Tibial nerve (tissue), 4 donors: Measurements from ENCODE around the gene CPNE4. TPM values are rescaled to one million over a fixed set of nuclear protein-coding genes. Genes with fewer than 3 reads are reported as not detected.

ENCODE experiments used
- DNase-seq, 2 donors: peaks; one replicate each; pipeline ENCODE4 v3.0.0-alpha.2; 2019; ENCODE audit warnings: low spot score in 2 of 2
- H3K27ac ChIP-seq, 4 donors: fragments of 200-600 bp; sonication (generic) in 3 of 4; one replicate each; pipeline ENCODE4 v1.5.1; 2017 to 2019; ENCODE audit warnings: mild to moderate bottlenecking in 1 of 4
- H3K27me3 ChIP-seq, 2 donors: fragments of 200-600 bp; sonication (generic) in 1 of 2; one replicate each; pipeline versions ENCODE4 v1.5.1 to v1.6.0; 2017 to 2019
- H3K36me3 ChIP-seq, 3 donors: fragments of 200-600 bp; sonication (generic); one replicate each; pipeline ENCODE4 v1.5.1; 2018 to 2019
- H3K4me1 ChIP-seq, 4 donors: fragments of 200-600 bp; sonication (generic) in 3 of 4; one replicate each; pipeline ENCODE4 v1.5.1; 2017 to 2019
- H3K4me3 ChIP-seq, 4 donors: fragments of 200-600 bp; sonication (generic) in 3 of 4; one replicate each; pipeline ENCODE4 v1.5.1; 2017 to 2019; ENCODE audit warnings: mild to moderate bottlenecking in 1 of 4, moderate library complexity in 1 of 4
- H3K9me3 ChIP-seq, 4 donors: fragments of 200-600 bp; sonication (generic) in 3 of 4; one replicate each; pipeline ENCODE4 v1.5.1; 2017 to 2019
- CTCF ChIP-seq, 5 experiments: fragments of 200-600 bp in 3 of 5; fragments of 450-650 bp in 2 of 5; sonication (generic) in 3 of 5; IDR thresholded peaks; one replicate each; pipeline ENCODE4 v1.5.1; 2016 to 2019; ENCODE audit warnings: antibody characterized with exemption in 5 of 5, mild to moderate bottlenecking in 3 of 5, moderate library complexity in 2 of 5
- EP300 ChIP-seq, 2 donors: sonication (generic); formaldehyde crosslinking; IDR thresholded peaks; one replicate each; pipeline ENCODE4 v1.6.1; 2017; ENCODE audit warnings: antibody characterized with exemption in 2 of 2, mild to moderate bottlenecking in 1 of 2
- POLR2A ChIP-seq, 2 donors: fragments of 450-650 bp; IDR thresholded peaks; one replicate each; pipeline ENCODE4 v1.6.1; 2017; ENCODE audit warnings: antibody characterized with exemption in 2 of 2, mild to moderate bottlenecking in 2 of 2, moderate library complexity in 2 of 2
- WGBS, 2 donors: methylation state at CpG; one replicate each; pipeline ENCODE4 v1.1.5; 2018; 5-methylcytosine and 5-hydroxymethylcytosine counted together
- total RNA-seq, 4 donors: library from RNA; depleted of rRNA; stranded (reverse); fragments of >200 nt; gene quantifications; one replicate each; pipeline ENCODE4 v1.1.0, GENCODE V29; 2016

Gene CPNE4
- total RNA-seq, 4 donors from 2014 or later: 0.20 TPM; not detected in 3

- H3K36me3 ChIP-seq: no peaks in the 10 kb centered on the region
- no peak for TF ChIP-seq POLR2A (IDR thresholded peaks at IDR 0.05)
- TF ChIP-seq CTCF (IDR thresholded peaks at IDR 0.05): no peak
- no peak for TF ChIP-seq EP300 (IDR thresholded peaks at IDR 0.05)
- 0% methylated on average over 1 of the region's 1 CpG for WGBS, 2 donors
- H3K4me3 ChIP-seq: no peak overlapping the region
- DNase-seq: no peak
- H3K27me3 ChIP-seq: no peaks in the 10 kb centered on the region
- H3K4me1 ChIP-seq: no peaks in the 10 kb centered on the region
- H3K27ac ChIP-seq: no peak overlapping the region
- no peaks in the 10 kb centered on the region for H3K9me3 ChIP-seq
Measured at GRCh38 chr3:132007617-132008016, 27.2 kb downstream of the CPNE4 start.

GRCh38 chr3:132006605-132007204, 28.1 kb downstream of the CPNE4 start:
- Histone ChIP-seq H3K27ac (no peak overlapping the region), H3K4me1 (no peaks in the 10 kb centered on the region), H3K36me3 (no peaks in the 10 kb centered on the region), H3K27me3 (no peaks in the 10 kb centered on the region), H3K9me3 (no peaks in the 10 kb centered on the region), H3K4me3 (no peak overlapping the region)
- TF ChIP-seq EP300 (IDR thresholded peaks at IDR 0.05) (no peak), CTCF (IDR thresholded peaks at IDR 0.05) (peak in 1 of 5 experiments; percentile 26)
- peak in 1 of 2 donors; percentile 16 for DNase-seq
- 29 to 30% methylated on average over 3 of the region's 3 CpGs for WGBS, 2 donors

GRCh38 chr3:132004571-132004970, 30.2 kb downstream of the CPNE4 start:
- Histone ChIP-seq H3K27me3 (no peaks in the 10 kb centered on the region), H3K9me3 (no peaks in the 10 kb centered on the region), H3K4me1 (no peaks in the 10 kb centered on the region), H3K27ac (no peak overlapping the region), H3K36me3 (no peaks in the 10 kb centered on the region), H3K4me3 (no peak overlapping the region)
- no peak for DNase-seq
- TF ChIP-seq CTCF (IDR thresholded peaks at IDR 0.05) (no peak), EP300 (IDR thresholded peaks at IDR 0.05) (no peak), POLR2A (IDR thresholded peaks at IDR 0.05) (no peak)
- WGBS, 2 donors: 39 to 42% methylated on average over 2 of the region's 2 CpGs

- no peak overlapping the region for H3K27ac ChIP-seq
- no peaks in the 10 kb centered on the region for H3K36me3 ChIP-seq
- no peak for TF ChIP-seq CTCF (IDR thresholded peaks at IDR 0.05)
- no peak for TF ChIP-seq POLR2A (IDR thresholded peaks at IDR 0.05)
- no peak for TF ChIP-seq EP300 (IDR thresholded peaks at IDR 0.05)
- H3K9me3 ChIP-seq: no peaks in the 10 kb centered on the region
- H3K4me3 ChIP-seq: no peak overlapping the region
- DNase-seq: no peak
- 81 to 93% methylated on average over 1 of the region's 1 CpG for WGBS, 2 donors
- H3K27me3 ChIP-seq: no peaks in the 10 kb centered on the region
- H3K4me1 ChIP-seq: no peaks in the 10 kb centered on the region
Measured at GRCh38 chr3:132003685-132004084, 31.1 kb downstream of the CPNE4 start.

- 47 to 57% methylated on average over 2 of the region's 2 CpGs for WGBS, 2 donors
- Histone ChIP-seq H3K27ac (no peak overlapping the region), H3K9me3 (no peaks in the 10 kb centered on the region), H3K36me3 (no peaks in the 10 kb centered on the region), H3K4me3 (no peak overlapping the region), H3K4me1 (no peaks in the 10 kb centered on the region), H3K27me3 (no peaks in the 10 kb centered on the region)
- TF ChIP-seq EP300 (IDR thresholded peaks at IDR 0.05) (no peak), POLR2A (IDR thresholded peaks at IDR 0.05) (no peak), CTCF (IDR thresholded peaks at IDR 0.05) (no peak)
- DNase-seq: no peak
Measured at GRCh38 chr3:132001999-132002398, 32.8 kb downstream of the CPNE4 start.
